ENCODE measurements around the gene MAFG. TPM values are rescaled to one million over a fixed set of nuclear protein-coding genes. Genes with fewer than 3 reads are reported as not detected.

The MAFG gene
- total and polyA plus RNA-seq, 2 of the 13 experiments (the other 11 are each of a cell fraction or from before 2014, with no cell fraction given): 14.5 to 20.0 TPM

DNA sequence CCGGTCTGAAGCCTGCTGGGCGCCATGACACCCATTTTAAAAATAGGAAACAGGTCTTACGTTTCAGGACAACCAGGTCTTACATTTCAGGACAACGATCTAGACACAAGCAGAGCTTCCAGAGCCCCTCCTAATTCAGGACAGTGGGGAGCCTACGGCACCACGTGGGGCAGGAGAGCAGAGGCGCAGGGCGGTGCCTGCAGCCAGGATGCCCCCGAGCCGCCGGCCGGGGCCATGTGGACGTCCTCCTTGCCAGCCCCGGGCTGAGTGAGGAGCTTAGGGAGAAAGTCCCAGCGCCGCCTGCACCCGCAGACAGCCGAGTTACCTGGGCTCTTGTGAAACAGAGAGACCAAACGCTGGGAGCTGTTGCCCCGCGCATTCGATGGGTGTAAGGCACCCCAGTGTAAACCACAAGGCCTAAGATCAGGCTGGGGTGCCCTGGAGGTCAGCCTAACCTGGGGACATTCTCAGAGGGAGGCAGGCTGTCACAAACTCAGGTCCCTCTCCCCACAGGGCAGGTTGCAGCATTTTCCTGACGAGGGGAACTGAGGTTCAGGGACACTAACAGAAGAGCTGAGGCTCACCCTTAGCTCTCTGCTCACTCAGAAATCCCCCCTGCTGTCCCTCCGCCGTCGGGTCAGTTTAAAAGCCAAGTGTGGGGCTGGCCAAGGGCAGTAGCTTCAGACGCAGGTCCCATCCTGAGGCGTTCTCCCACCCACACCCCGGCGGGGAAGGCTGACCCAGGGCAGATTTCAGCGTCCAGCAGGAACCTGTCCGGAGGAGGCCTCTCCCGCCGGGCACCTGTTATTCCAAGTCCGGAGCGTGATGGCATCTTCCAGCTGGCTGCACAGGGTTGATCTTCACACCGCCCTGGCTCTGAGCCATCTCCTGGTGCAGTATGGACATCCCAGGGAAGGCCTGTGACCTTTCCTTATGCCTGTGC is 35.2 kb upstream of the MAFG start (continued):
- TF ChIP-seq, protein P1, sequence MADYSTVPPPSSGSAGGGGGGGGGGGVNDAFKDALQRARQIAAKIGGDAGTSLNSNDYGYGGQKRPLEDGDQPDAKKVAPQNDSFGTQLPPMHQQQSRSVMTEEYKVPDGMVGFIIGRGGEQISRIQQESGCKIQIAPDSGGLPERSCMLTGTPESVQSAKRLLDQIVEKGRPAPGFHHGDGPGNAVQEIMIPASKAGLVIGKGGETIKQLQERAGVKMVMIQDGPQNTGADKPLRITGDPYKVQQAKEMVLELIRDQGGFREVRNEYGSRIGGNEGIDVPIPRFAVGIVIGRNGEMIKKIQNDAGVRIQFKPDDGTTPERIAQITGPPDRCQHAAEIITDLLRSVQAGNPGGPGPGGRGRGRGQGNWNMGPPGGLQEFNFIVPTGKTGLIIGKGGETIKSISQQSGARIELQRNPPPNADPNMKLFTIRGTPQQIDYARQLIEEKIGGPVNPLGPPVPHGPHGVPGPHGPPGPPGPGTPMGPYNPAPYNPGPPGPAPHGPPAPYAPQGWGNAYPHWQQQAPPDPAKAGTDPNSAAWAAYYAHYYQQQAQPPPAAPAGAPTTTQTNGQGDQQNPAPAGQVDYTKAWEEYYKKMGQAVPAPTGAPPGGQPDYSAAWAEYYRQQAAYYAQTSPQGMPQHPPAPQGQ (CRISPR knock-in tag; IDR thresholded peaks at IDR 0.05; ENCODE audit: borderline replicate concordance): no peak
- TF ChIP-seq KMT2A (CRISPR knock-in tag; IDR thresholded peaks at IDR 0.05): 0 out of 2 replicates have a peak, but pooled peaks have one; percentile 24
- 0 out of 2 replicates have a peak, but pooled peaks have one; percentile 35 for TF ChIP-seq ZSCAN20 (CRISPR knock-in tag; IDR thresholded peaks at IDR 0.05; ENCODE audit: borderline replicate concordance)
- no peak for TF ChIP-seq CHCHD3 (CRISPR knock-in tag; IDR thresholded peaks at IDR 0.05)
- TF ChIP-seq, protein P2, sequence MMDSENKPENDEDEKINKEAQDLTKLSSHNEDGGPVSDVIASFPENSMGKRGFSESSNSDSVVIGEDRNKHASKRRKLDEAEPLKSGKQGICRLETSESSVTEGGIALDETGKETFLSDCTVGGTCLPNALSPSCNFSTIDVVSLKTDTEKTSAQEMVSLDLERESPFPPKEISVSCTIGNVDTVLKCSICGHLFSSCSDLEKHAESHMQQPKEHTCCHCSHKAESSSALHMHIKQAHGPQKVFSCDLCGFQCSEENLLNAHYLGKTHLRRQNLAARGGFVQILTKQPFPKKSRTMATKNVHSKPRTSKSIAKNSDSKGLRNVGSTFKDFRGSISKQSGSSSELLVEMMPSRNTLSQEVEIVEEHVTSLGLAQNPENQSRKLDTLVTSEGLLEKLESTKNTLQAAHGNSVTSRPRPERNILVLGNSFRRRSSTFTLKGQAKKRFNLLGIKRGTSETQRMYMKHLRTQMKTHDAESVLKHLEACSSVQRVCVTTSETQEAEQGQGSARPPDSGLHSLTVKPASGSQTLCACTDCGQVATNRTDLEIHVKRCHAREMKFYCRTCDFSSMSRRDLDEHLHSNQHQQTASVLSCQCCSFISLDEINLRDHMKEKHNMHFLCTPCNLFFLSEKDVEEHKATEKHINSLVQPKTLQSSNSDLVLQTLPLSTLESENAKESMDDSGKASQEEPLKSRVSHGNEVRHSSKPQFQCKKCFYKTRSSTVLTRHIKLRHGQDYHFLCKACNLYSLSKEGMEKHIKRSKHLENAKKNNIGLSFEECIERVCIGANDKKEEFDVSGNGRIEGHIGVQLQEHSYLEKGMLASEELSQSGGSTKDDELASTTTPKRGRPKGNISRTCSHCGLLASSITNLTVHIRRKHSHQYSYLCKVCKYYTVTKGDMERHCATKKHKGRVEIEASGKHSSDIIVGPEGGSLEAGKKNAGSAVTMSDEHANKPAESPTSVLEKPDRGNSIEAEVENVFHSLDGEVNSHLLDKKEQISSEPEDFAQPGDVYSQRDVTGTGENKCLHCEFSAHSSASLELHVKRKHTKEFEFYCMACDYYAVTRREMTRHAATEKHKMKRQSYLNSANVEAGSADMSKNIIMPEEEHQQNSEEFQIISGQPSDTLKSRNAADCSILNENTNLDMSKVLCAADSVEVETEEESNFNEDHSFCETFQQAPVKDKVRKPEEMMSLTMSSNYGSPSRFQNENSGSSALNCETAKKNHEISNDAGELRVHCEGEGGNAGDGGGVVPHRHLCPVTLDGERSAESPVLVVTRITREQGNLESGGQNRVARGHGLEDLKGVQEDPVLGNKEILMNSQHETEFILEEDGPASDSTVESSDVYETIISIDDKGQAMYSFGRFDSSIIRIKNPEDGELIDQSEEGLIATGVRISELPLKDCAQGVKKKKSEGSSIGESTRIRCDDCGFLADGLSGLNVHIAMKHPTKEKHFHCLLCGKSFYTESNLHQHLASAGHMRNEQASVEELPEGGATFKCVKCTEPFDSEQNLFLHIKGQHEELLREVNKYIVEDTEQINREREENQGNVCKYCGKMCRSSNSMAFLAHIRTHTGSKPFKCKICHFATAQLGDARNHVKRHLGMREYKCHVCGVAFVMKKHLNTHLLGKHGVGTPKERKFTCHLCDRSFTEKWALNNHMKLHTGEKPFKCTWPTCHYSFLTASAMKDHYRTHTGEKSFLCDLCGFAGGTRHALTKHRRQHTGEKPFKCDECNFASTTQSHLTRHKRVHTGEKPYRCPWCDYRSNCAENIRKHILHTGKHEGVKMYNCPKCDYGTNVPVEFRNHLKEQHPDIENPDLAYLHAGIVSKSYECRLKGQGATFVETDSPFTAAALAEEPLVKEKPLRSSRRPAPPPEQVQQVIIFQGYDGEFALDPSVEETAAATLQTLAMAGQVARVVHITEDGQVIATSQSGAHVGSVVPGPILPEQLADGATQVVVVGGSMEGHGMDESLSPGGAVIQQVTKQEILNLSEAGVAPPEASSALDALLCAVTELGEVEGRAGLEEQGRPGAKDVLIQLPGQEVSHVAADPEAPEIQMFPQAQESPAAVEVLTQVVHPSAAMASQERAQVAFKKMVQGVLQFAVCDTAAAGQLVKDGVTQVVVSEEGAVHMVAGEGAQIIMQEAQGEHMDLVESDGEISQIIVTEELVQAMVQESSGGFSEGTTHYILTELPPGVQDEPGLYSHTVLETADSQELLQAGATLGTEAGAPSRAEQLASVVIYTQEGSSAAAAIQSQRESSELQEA (CRISPR knock-in tag; IDR thresholded peaks at IDR 0.05; ENCODE audit: not compliant biosample characterization): no peak
- TF ChIP-seq, protein P3, sequence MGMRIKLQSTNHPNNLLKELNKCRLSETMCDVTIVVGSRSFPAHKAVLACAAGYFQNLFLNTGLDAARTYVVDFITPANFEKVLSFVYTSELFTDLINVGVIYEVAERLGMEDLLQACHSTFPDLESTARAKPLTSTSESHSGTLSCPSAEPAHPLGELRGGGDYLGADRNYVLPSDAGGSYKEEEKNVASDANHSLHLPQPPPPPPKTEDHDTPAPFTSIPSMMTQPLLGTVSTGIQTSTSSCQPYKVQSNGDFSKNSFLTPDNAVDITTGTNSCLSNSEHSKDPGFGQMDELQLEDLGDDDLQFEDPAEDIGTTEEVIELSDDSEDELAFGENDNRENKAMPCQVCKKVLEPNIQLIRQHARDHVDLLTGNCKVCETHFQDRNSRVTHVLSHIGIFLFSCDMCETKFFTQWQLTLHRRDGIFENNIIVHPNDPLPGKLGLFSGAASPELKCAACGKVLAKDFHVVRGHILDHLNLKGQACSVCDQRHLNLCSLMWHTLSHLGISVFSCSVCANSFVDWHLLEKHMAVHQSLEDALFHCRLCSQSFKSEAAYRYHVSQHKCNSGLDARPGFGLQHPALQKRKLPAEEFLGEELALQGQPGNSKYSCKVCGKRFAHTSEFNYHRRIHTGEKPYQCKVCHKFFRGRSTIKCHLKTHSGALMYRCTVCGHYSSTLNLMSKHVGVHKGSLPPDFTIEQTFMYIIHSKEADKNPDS (CRISPR knock-in tag; IDR thresholded peaks at IDR 0.05): no peak
- TF ChIP-seq PHB2 (IDR thresholded peaks at IDR 0.05; ENCODE audit: partially characterized antibody): no peak
- no peak for TF ChIP-seq NFIB (CRISPR knock-in tag; IDR thresholded peaks at IDR 0.05; ENCODE audit: borderline replicate concordance)
- no peak for TF ChIP-seq SMARCE1 (IDR thresholded peaks at IDR 0.05; ENCODE audit: borderline replicate concordance)
- no peak for TF ChIP-seq ZNF335 (CRISPR knock-in tag; IDR thresholded peaks at IDR 0.05)

Measured in HepG2 (cell line).